ENCODE data around the gene DAB1. TPM values are rescaled to one million over a fixed set of nuclear protein-coding genes. Genes with fewer than 3 reads are reported as not detected.

DAB1 gene
- polyA plus RNA-seq, 3 donors: not detected

DNA sequence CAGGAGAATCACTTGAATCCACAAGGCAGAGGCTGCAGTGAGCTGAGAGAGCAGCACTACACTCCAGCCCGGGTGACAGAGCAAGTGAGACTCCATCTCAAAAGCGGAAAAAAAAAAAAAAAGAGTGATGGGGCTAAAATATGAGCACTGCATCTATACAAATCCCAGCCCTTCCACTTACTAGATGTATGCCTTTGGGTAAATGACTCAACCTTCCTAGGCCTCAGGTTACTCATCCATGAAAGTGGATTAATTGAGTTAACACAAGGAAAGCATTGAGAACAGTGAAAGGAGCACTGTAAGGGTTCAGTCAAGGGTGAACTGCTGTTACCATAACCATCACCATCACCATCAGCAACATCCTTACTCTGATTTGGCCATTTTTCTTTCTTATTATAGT, 231.6 kb downstream of the DAB1 start:
- Histone ChIP-seq H2AFZ (ENCODE audit: insufficient read depth, low read depth, low read length, poor library complexity, severe bottlenecking) (no peak overlapping the region), H3K9ac (ENCODE audit: insufficient read depth, low read length, poor library complexity, severe bottlenecking) (no peak overlapping the region)

DNA sequence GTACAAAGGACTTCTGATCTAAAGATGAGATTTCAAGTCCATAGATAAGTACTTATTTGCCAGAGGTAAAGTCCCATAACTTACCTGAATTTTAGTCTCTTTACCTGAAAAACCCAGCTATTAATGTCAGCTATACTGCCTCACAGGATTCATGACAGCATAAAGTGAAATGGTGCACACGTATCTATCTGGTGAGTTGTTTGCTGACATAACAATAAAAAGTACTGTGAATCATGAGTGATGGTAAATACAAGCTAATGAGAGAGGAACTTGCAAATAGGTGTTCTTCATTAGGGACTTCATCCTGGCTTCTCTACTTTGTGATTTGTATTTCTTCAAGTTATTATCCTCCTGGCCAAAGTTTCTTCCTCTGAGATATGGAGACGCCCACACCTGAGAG, 233.0 kb downstream of the DAB1 start:
- Mint-ChIP-seq H3K4me3 (no peak overlapping the region), H3K4me1 (no peaks in the 10 kb centered on the region), H3K36me3 (no peaks in the 10 kb centered on the region), H3K27me3 (ENCODE audit: low read depth in 3 of 3) (peaks cover 1 to 3% (median 1%) of the 10 kb centered on the region in 3 donors), H3K9me3 (peaks cover 0 to 5% (median 3%) of the 10 kb centered on the region in 7 donors), H3K27ac (no peak overlapping the region)
- no peak overlapping the region for H3K4me2 ChIP-seq (replicated peaks; ENCODE audit: extremely low read depth, low read length, poor library complexity, severe bottlenecking)
- no peaks in the 10 kb centered on the region for H3K36me3 ChIP-seq (replicated peaks in 1 of 2; ENCODE audit: control insufficient read depth in 1 of 2, insufficient read depth in 2 of 2, low read length in 2 of 2)
- no peaks in the 10 kb centered on the region for H3K9me3 ChIP-seq (replicated peaks in 1 of 2; ENCODE audit: control insufficient read depth in 1 of 2, insufficient read depth in 1 of 2, low read length in 2 of 2)
- no peak for TF ChIP-seq CTCF (IDR thresholded peaks at IDR 0.05)
- no peak for DNase-seq
- H3K27ac ChIP-seq (ENCODE audit: low read depth in 1 of 2, low read length in 2 of 2): no peak overlapping the region
- intact Hi-C loops (cut with micrococcal nuclease): no loop called here
- H2AFZ ChIP-seq (ENCODE audit: insufficient read depth, low read depth, low read length, poor library complexity, severe bottlenecking): no peak overlapping the region
- H3K4me1 ChIP-seq (ENCODE audit: control insufficient read depth in 1 of 2, insufficient read depth in 2 of 2, low read length in 2 of 2): no peaks in the 10 kb centered on the region
- no peaks in the 10 kb centered on the region for H4K20me1 ChIP-seq (ENCODE audit: insufficient read depth, low read length)
- H3K27me3 ChIP-seq (ENCODE audit: control insufficient read depth in 2 of 2, insufficient read depth in 2 of 2, low read length in 2 of 2): no peaks in the 10 kb centered on the region
- WGBS (ENCODE audit: insufficient coverage): no CpG with 5 or more reads among the region's 2 CpGs
- H3K9ac ChIP-seq (ENCODE audit: insufficient read depth, low read length, poor library complexity, severe bottlenecking): no peak overlapping the region
- no peaks in the 10 kb centered on the region for H3K79me2 ChIP-seq (ENCODE audit: insufficient read depth, low read length)
- no peak overlapping the region for H3K4me3 ChIP-seq (replicated peaks in 1 of 3; ENCODE audit: low read depth in 2 of 3, low read length in 3 of 3)

More for the DNA sequence above, 231.6 kb downstream of the DAB1 start:
- no peak overlapping the region for H3K4me3 ChIP-seq (replicated peaks in 1 of 3; ENCODE audit: low read depth in 2 of 3, low read length in 3 of 3)
- Mint-ChIP-seq H3K27ac (no peak overlapping the region), H3K4me1 (no peaks in the 10 kb centered on the region), H3K27me3 (ENCODE audit: low read depth in 3 of 3) (peaks cover 1 to 3% (median 1%) of the 10 kb centered on the region in 3 donors), H3K4me3 (no peak overlapping the region), H3K36me3 (no peaks in the 10 kb centered on the region), H3K9me3 (peaks cover 0 to 5% (median 3%) of the 10 kb centered on the region in 7 donors)
- no peaks in the 10 kb centered on the region for H3K36me3 ChIP-seq (replicated peaks in 1 of 2; ENCODE audit: control insufficient read depth in 1 of 2, insufficient read depth in 2 of 2, low read length in 2 of 2)
- H4K20me1 ChIP-seq (ENCODE audit: insufficient read depth, low read length): no peaks in the 10 kb centered on the region
- H3K4me1 ChIP-seq (ENCODE audit: control insufficient read depth in 1 of 2, insufficient read depth in 2 of 2, low read length in 2 of 2): no peaks in the 10 kb centered on the region
- no CpG with 5 or more reads among the region's 2 CpGs for WGBS (ENCODE audit: insufficient coverage)
- intact Hi-C loops (cut with micrococcal nuclease): no loop called here
- no peaks in the 10 kb centered on the region for H3K9me3 ChIP-seq (replicated peaks in 1 of 2; ENCODE audit: control insufficient read depth in 1 of 2, insufficient read depth in 1 of 2, low read length in 2 of 2)
- H3K4me2 ChIP-seq (replicated peaks; ENCODE audit: extremely low read depth, low read length, poor library complexity, severe bottlenecking): no peak overlapping the region
- H3K27ac ChIP-seq (ENCODE audit: low read depth in 1 of 2, low read length in 2 of 2): no peak overlapping the region
- no peaks in the 10 kb centered on the region for H3K27me3 ChIP-seq (ENCODE audit: control insufficient read depth in 2 of 2, insufficient read depth in 2 of 2, low read length in 2 of 2)
- DNase-seq: no peak
- TF ChIP-seq CTCF (IDR thresholded peaks at IDR 0.05): no peak
- no peaks in the 10 kb centered on the region for H3K79me2 ChIP-seq (ENCODE audit: insufficient read depth, low read length)

All from CD14-positive monocyte (primary cell).